ENCODE results near the gene GRB14. TPM values are rescaled to one million over a fixed set of nuclear protein-coding genes. Genes with fewer than 3 reads are reported as not detected.

The GRB14 gene
- total and polyA plus RNA-seq, 2 of the 13 experiments (the other 11 are each of a cell fraction or from before 2014, with no cell fraction given) = 4.6 to 5.8 TPM

- TF ChIP-seq BCLAF1 (IDR thresholded peaks at IDR 0.05) (no peak), ZNF773 (CRISPR knock-in tag; IDR thresholded peaks at IDR 0.05; ENCODE audit: borderline replicate concordance) (no peak), IRF1 (CRISPR knock-in tag; IDR thresholded peaks at IDR 0.05; ENCODE audit: low read depth) (no peak), NR2F6 (IDR thresholded peaks at IDR 0.05) (no peak), NR2F6 (CRISPR knock-in tag; IDR thresholded peaks at IDR 0.05) (no peak), ARHGAP35 (CRISPR knock-in tag; IDR thresholded peaks at IDR 0.05; ENCODE audit: borderline replicate concordance) (peak; percentile 67; the same call in 1 of the 2 replicates), ZNF235 (CRISPR knock-in tag; IDR thresholded peaks at IDR 0.05; ENCODE audit: borderline replicate concordance) (0 out of 2 replicates have a peak, but pooled peaks have one; percentile 76), GATA4 (IDR thresholded peaks at IDR 0.05; ENCODE audit: borderline replicate concordance, low read depth) (no peak), ZNF234 (CRISPR knock-in tag; conservative IDR thresholded peaks at IDR 0.05) (0 out of 2 replicates have a peak, but pooled peaks have one; percentile 24), ZNF629 (CRISPR knock-in tag; conservative IDR thresholded peaks at IDR 0.05) (no peak), CCDC6 (CRISPR knock-in tag; IDR thresholded peaks at IDR 0.05) (0 out of 2 replicates have a peak, but pooled peaks have one; percentile 57), NFIC (IDR thresholded peaks at IDR 0.05; ENCODE audit: low read length) (no peak), ZNF7 (CRISPR knock-in tag; IDR thresholded peaks at IDR 0.05) (no peak), HMG20A (CRISPR knock-in tag; IDR thresholded peaks at IDR 0.05; ENCODE audit: borderline replicate concordance) (no peak), DDIT3 (CRISPR knock-in tag; IDR thresholded peaks at IDR 0.05) (no peak), ZSCAN21 (CRISPR knock-in tag; IDR thresholded peaks at IDR 0.05; ENCODE audit: borderline replicate concordance) (peak; percentile 68; the same call in 1 of the 2 replicates), ZEB1 (IDR thresholded peaks at IDR 0.05; ENCODE audit: insufficient replicate concordance, low read depth) (peak; percentile 96), ATF7-NPFF (CRISPR knock-in tag; IDR thresholded peaks at IDR 0.05; ENCODE audit: low read depth) (peak; percentile 45; the same call in 1 of the 2 replicates), MAFK (conservative IDR thresholded peaks at IDR 0.05 in 1 of 2, IDR thresholded peaks at IDR 0.05 in 1 of 2; ENCODE audit: low read length in 2 of 2) (no peak), ZNF530 (CRISPR knock-in tag; IDR thresholded peaks at IDR 0.05; ENCODE audit: low read depth) (no peak)
- TF ChIP-seq, protein P1, sequence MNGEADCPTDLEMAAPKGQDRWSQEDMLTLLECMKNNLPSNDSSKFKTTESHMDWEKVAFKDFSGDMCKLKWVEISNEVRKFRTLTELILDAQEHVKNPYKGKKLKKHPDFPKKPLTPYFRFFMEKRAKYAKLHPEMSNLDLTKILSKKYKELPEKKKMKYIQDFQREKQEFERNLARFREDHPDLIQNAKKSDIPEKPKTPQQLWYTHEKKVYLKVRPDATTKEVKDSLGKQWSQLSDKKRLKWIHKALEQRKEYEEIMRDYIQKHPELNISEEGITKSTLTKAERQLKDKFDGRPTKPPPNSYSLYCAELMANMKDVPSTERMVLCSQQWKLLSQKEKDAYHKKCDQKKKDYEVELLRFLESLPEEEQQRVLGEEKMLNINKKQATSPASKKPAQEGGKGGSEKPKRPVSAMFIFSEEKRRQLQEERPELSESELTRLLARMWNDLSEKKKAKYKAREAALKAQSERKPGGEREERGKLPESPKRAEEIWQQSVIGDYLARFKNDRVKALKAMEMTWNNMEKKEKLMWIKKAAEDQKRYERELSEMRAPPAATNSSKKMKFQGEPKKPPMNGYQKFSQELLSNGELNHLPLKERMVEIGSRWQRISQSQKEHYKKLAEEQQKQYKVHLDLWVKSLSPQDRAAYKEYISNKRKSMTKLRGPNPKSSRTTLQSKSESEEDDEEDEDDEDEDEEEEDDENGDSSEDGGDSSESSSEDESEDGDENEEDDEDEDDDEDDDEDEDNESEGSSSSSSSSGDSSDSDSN (CRISPR knock-in tag; IDR thresholded peaks at IDR 0.05) = peak; percentile 54; the same call in 1 of the 2 replicates
- TF ChIP-seq, protein P2, sequence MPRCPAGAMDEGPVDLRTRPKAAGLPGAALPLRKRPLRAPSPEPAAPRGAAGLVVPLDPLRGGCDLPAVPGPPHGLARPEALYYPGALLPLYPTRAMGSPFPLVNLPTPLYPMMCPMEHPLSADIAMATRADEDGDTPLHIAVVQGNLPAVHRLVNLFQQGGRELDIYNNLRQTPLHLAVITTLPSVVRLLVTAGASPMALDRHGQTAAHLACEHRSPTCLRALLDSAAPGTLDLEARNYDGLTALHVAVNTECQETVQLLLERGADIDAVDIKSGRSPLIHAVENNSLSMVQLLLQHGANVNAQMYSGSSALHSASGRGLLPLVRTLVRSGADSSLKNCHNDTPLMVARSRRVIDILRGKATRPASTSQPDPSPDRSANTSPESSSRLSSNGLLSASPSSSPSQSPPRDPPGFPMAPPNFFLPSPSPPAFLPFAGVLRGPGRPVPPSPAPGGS (CRISPR knock-in tag; IDR thresholded peaks at IDR 0.05) = peak; percentile 78
Measured at GRCh38 chr2:164620873-164621763, at the start of gene GRB14 (continued).
